Endothelial cell of umbilical vein (primary cell): ENCODE data around the gene LGI1.

ENCODE experiments used
- CTCF ChIP-seq, 2 donors: IDR thresholded peaks; 1 replicate in 1 of 2; 2 replicates in 1 of 2; pipeline ENCODE4 v1.5.1; 2011; ENCODE audit warnings: low read length in 2 of 2, mild to moderate bottlenecking in 2 of 2, moderate library complexity in 2 of 2, control low read depth in 1 of 2, inconsistent platforms in 1 of 2, low read depth in 1 of 2; ENCODE audit not compliant: insufficient read depth in 1 of 2; ENCODE audit errors: extremely low read depth in 1 of 2
- EZH2 ChIP-seq: IDR thresholded peaks from 2 replicates; pipeline ENCODE4 v1.6.1; 2012; ENCODE audit warnings: borderline replicate concordance, low read depth, mild to moderate bottlenecking, moderate library complexity, low read length, inconsistent platforms; ENCODE audit not compliant: severe bottlenecking
- FOS ChIP-seq: IDR thresholded peaks from 2 replicates; pipeline ENCODE4 v1.6.1; 2011; ENCODE audit warnings: mild to moderate bottlenecking, low read length, moderate library complexity, borderline replicate concordance; ENCODE audit not compliant: insufficient read depth
- JUN ChIP-seq: IDR thresholded peaks from 2 replicates; pipeline ENCODE4 v1.6.1; 2011; ENCODE audit warnings: borderline replicate concordance, low read depth; ENCODE audit not compliant: insufficient read length, insufficient read depth
- MYC ChIP-seq: IDR thresholded peaks from one replicate; pipeline ENCODE4 v1.6.1; 2011; ENCODE audit warnings: mild to moderate bottlenecking, low read depth, low read length
- POLR2A ChIP-seq: IDR thresholded peaks from 2 replicates; pipeline ENCODE4 v1.6.1; 2012; ENCODE audit warnings: low read depth, mild to moderate bottlenecking, control low read depth, low read length
- POLR2AphosphoS5 ChIP-seq: IDR thresholded peaks from 2 replicates; pipeline ENCODE4 v1.6.1; 2012; ENCODE audit warnings: low read depth, mild to moderate bottlenecking, control low read depth, low read length, moderate library complexity; ENCODE audit not compliant: insufficient read depth
- TF ChIP-seq, protein P1 (sequence below): IDR thresholded peaks from 2 replicates; pipeline ENCODE4 v1.6.1; 2011; ENCODE audit not compliant: insufficient read depth, insufficient read length

DNA sequence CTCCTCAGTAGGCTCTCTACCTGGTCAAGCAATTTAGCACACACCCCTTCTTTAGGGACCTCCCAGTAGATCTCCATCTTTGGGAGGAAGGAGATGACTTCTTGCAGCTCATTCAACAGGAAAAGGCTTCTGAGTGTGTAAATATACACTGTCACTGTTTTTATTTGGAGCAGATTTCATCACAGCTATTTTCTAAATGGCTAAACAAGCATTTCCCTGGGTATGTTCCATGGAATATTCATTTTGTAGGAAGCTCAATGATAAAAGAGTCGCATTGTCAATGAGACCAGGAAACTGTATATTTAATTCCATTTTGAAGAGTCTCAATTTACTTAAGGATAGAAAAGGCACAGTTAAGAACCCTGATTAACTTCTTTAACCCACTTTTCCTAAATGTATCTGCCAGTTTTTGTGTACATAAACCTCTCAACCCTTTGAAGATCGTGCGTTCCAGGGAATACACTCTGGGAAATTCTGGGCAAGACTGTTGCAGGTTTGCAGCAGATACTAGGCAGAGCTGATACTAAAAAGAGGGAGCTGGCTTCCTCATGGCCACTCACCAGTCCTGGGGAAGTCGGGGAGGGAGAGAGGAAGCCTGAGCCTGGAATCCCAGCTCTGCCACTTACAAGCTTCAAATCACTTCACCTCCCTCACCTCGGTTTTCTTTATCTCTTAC, 10.1 kb downstream of the LGI1 start:
- TF ChIP-seq MYC (no peak), CTCF (IDR thresholded peaks at IDR 0.05; ENCODE audit: extremely low read depth in 1 of 2, insufficient read depth in 1 of 2, low read depth in 1 of 2, low read length in 2 of 2) (no peak), EZH2 (no peak), FOS (no peak), POLR2A (no peak), POLR2AphosphoS5 (no peak), JUN (no peak)
- TF ChIP-seq, protein P1, sequence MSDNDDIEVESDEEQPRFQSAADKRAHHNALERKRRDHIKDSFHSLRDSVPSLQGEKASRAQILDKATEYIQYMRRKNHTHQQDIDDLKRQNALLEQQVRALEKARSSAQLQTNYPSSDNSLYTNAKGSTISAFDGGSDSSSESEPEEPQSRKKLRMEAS = no peak
